Endodermal cell (in vitro differentiated cells): ENCODE measurements around the gene HAPLN3. TPM values are rescaled to one million over a fixed set of nuclear protein-coding genes. Genes with fewer than 3 reads are reported as not detected.
"Not testable (repeated sequence)": the region's sequence is repeated elsewhere in the genome, so short reads cannot be mapped to it uniquely, and the experiment has no call there.

Experiments
- DNase-seq: peaks from one replicate; pipeline ENCODE4 v3.0.0-alpha.2; 2017
- H3K27ac ChIP-seq: 2 replicates; pipeline ENCODE4 v1.5.1; 2013; ENCODE audit warnings: mild to moderate bottlenecking, low read depth, low read length, moderate library complexity
- H3K27me3 ChIP-seq: 2 replicates; pipeline ENCODE4 v1.6.1; 2013; ENCODE audit warnings: mild to moderate bottlenecking, low read length, moderate library complexity; ENCODE audit not compliant: insufficient read depth, control insufficient read depth, poor library complexity, severe bottlenecking
- H3K36me3 ChIP-seq: 2 replicates; pipeline ENCODE4 v1.7.0; 2013; ENCODE audit warnings: mild to moderate bottlenecking, low read length, moderate library complexity; ENCODE audit not compliant: control insufficient read depth, insufficient read depth
- H3K4me1 ChIP-seq: one replicate; pipeline ENCODE4 v1.7.0; 2013; ENCODE audit warnings: low read length; ENCODE audit not compliant: control insufficient read depth, insufficient read depth
- H3K4me3 ChIP-seq: 2 replicates; pipeline ENCODE4 v1.5.1; 2013; ENCODE audit warnings: mild to moderate bottlenecking, low read length, moderate library complexity
- H3K9ac ChIP-seq: 2 replicates; pipeline ENCODE4 v1.6.1; 2013; ENCODE audit warnings: mild to moderate bottlenecking, low read length, moderate library complexity; ENCODE audit not compliant: poor library complexity, severe bottlenecking; ENCODE audit errors: extremely low read depth
- H3K9me3 ChIP-seq: 2 replicates; pipeline ENCODE4 v1.6.1; 2013; ENCODE audit warnings: mild to moderate bottlenecking, low read length, moderate library complexity; ENCODE audit not compliant: control insufficient read depth
- H3K27ac Mint-ChIP-seq: 2 replicates; pipeline ENCODE4 v1.8.0; 2020; ENCODE audit warnings: mixed read lengths
- H3K27me3 Mint-ChIP-seq: 2 replicates; pipeline ENCODE4 v1.8.0; 2021; ENCODE audit warnings: mild to moderate bottlenecking, mixed read lengths; ENCODE audit not compliant: insufficient read depth
- H3K36me3 Mint-ChIP-seq: 2 replicates; pipeline ENCODE4 v1.8.0; 2020; ENCODE audit warnings: low read depth, mixed read lengths
- H3K4me1 Mint-ChIP-seq: 2 replicates; pipeline ENCODE4 v1.8.0; 2020; ENCODE audit warnings: mixed read lengths
- H3K4me3 Mint-ChIP-seq: 2 replicates; pipeline ENCODE4 v1.8.0; 2020; ENCODE audit warnings: mild to moderate bottlenecking, moderate library complexity, mixed read lengths
- H3K9me3 Mint-ChIP-seq: 2 replicates; pipeline ENCODE4 v1.8.0; 2020; ENCODE audit warnings: mild to moderate bottlenecking, mixed read lengths
- CTCF ChIP-seq: fragments of 200-600 bp; sonication (generic); conservative IDR thresholded peaks from 2 replicates; pipeline ENCODE4 v1.5.0; 2021; ENCODE audit warnings: antibody characterized with exemption, mild to moderate bottlenecking
- WGBS, 2 experiments: methylation state at CpG; one replicate each; pipeline versions ENCODE4 v1.1.5 to v1.1.7; 2013; ENCODE audit warnings: missing lambda C conversion rate in 2 of 2, mixed read lengths in 1 of 2; ENCODE audit not compliant: insufficient coverage in 1 of 2, insufficient read length in 1 of 2; 5-methylcytosine and 5-hydroxymethylcytosine counted together
- total RNA-seq, 2 donors: library from RNA; stranded (reverse); fragmentation: NEBNext Ultra II Directional in 1 of 2; extraction: Animal tissue kit (Norgen Biotek cat#: 25700) in 1 of 2; gene quantifications; 2 replicates in 1 of 2; 3 replicates in 1 of 2; pipeline ENCODE4 v1.2.1, GENCODE V29; 2021

HAPLN3 gene
- total RNA-seq, 2 donors from 2014 or later: 5.8 to 15.6 TPM

GRCh38 chr15:88932271-88932874 lies 37.0 kb upstream of the HAPLN3 start:
- no peak for DNase-seq
- no peak overlapping the region for H3K9ac ChIP-seq
- Mint-ChIP-seq H3K9me3 (peaks cover 73% of the 10 kb centered on the region), H3K36me3 (no peaks in the 10 kb centered on the region), H3K27me3 (peaks cover 2% of the 10 kb centered on the region), H3K4me3 (no peak overlapping the region), H3K27ac (no peak overlapping the region), H3K4me1 (no peaks in the 10 kb centered on the region)
- H3K27me3 ChIP-seq: no peaks in the 10 kb centered on the region
- TF ChIP-seq CTCF: no peak
- H3K36me3 ChIP-seq: no peaks in the 10 kb centered on the region
- H3K9me3 ChIP-seq: peaks cover 34% of the 10 kb centered on the region
- 44 to 85% methylated on average over 1 to 4 of the region's 4 CpGs for WGBS, 2 experiments
- no peak overlapping the region for H3K27ac ChIP-seq
- H3K4me3 ChIP-seq: no peak overlapping the region
- H3K4me1 ChIP-seq: no peaks in the 10 kb centered on the region

- WGBS, 2 experiments: 80% methylated on average over 1 of the region's 2 CpGs; no CpG with 5 or more reads in 1 of the 2 experiments
- Mint-ChIP-seq H3K4me1 (no peaks in the 10 kb centered on the region), H3K27ac (no peak overlapping the region), H3K4me3 (no peak overlapping the region), H3K36me3 (no peaks in the 10 kb centered on the region), H3K9me3 (peaks cover 73% of the 10 kb centered on the region), H3K27me3 (peaks cover 2% of the 10 kb centered on the region)
- Histone ChIP-seq H3K27me3 (no peaks in the 10 kb centered on the region), H3K9me3 (peaks cover 40% of the 10 kb centered on the region), H3K4me3 (no peak overlapping the region), H3K9ac (no peak overlapping the region), H3K36me3 (no peaks in the 10 kb centered on the region), H3K27ac (no peak overlapping the region), H3K4me1 (no peaks in the 10 kb centered on the region)
- TF ChIP-seq CTCF: no peak
- DNase-seq: no peak
These were observed 35.2 kb upstream of the HAPLN3 start for GRCh38 chr15:88930579-88930978.

GRCh38 chr15:88929358-88930098 lies 34.2 kb upstream of the HAPLN3 start:
- not testable (repeated sequence) for H3K36me3 ChIP-seq, H3K27me3 Mint-ChIP-seq, H3K4me1 Mint-ChIP-seq, H3K4me1 ChIP-seq, H3K9ac ChIP-seq, H3K27ac Mint-ChIP-seq, H3K4me3 ChIP-seq, H3K27ac ChIP-seq, H3K27me3 ChIP-seq, DNase-seq, H3K4me3 Mint-ChIP-seq, H3K36me3 Mint-ChIP-seq
- H3K9me3 Mint-ChIP-seq: peaks cover 73% of the 10 kb centered on the region
- 71 to 78% methylated on average over 1 to 3 of the region's 3 CpGs for WGBS, 2 experiments
- peaks cover 32% of the 10 kb centered on the region for H3K9me3 ChIP-seq

GRCh38 chr15:88928192-88928591 lies 32.8 kb upstream of the HAPLN3 start:
- not testable (repeated sequence) for H3K27ac ChIP-seq, H3K27me3 Mint-ChIP-seq, H3K36me3 Mint-ChIP-seq, H3K27ac Mint-ChIP-seq, H3K4me3 Mint-ChIP-seq, H3K4me1 ChIP-seq, H3K27me3 ChIP-seq, H3K36me3 ChIP-seq, H3K4me1 Mint-ChIP-seq, H3K9ac ChIP-seq, DNase-seq
- Histone ChIP-seq H3K9me3 (peaks cover 22% of the 10 kb centered on the region), H3K4me3 (peak overlapping the region; percentile 12)
- peaks cover 62% of the 10 kb centered on the region for H3K9me3 Mint-ChIP-seq

GRCh38 chr15:88925648-88926047 lies 30.3 kb upstream of the HAPLN3 start:
- H3K4me3 ChIP-seq, H3K4me1 Mint-ChIP-seq, H3K9ac ChIP-seq, H3K27me3 Mint-ChIP-seq, H3K4me3 Mint-ChIP-seq, H3K27ac ChIP-seq, H3K27ac Mint-ChIP-seq, DNase-seq, H3K36me3 Mint-ChIP-seq, H3K4me1 ChIP-seq, H3K27me3 ChIP-seq, H3K36me3 ChIP-seq: not testable (repeated sequence)
- H3K9me3 Mint-ChIP-seq: peaks cover 48% of the 10 kb centered on the region
- 84 to 100% methylated on average over 2 of the region's 2 CpGs for WGBS, 2 experiments
- H3K9me3 ChIP-seq: peaks cover 22% of the 10 kb centered on the region
